Stimulated activated CD4-positive, alpha-beta T cell treated with anti-CD3 and anti-CD28 coated beads, Interleukin-4, amount 100 ng/mL, for 4 hours (primary cell): Measurements from ENCODE around the gene UXS1.
A peak's percentile ranks its signal among the peaks of the same experiment; 100 is the strongest.
"Not testable (repeated sequence)": the region's sequence is repeated elsewhere in the genome, so short reads cannot be mapped to it uniquely, and the experiment has no call there.

Experiments
- DNase-seq, 2 experiments: peaks; one replicate each; pipeline ENCODE4 v3.0.0-alpha.2; 2020

Gene UXS1

DNA sequence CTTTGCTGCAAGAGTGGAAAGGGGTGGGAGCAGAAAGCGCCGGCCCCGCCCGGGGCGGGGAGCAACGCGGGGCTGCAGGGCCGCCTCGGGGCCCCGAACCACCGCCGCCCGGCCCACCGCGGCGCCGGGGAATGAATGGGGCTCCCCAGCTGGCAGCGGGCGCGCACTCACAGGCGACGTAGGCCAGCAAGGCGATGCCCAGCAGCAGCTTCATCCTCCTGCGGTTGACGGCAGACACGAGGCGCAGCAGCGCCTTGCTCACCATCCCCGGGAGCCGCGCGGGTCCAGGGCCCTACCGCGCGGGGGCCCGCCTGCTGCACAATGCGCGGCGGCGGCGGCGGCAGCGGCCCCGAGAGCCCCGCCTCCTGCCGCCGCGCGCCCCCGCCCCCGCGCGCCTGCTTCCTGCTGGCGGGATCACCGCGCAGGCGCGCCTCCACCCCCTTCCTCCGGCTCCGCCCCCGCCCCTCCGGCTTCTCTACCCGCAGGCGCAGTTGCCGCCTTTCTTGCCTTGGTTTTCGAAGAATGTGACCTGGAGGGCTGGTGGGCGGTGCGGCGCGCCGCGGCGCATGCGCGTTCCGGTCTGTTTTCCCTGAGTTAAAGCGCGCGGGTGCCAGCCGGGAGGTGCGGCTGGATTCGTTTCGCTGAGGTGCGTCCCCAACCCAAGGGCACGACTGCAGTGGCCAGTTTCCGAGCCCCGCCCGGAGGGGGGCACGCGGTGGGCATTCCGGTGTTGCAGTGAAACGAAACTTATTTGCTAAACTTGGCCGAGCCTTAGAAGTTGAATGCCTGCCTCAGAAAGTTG lies at the start of gene UXS1:
TSS of gene UXS1 (minus strand) at position 325 of the 802 bp plus-strand sequence. CDS start at position 265, 60 bp downstream.
- peak; percentile 98 for DNase-seq

DNA sequence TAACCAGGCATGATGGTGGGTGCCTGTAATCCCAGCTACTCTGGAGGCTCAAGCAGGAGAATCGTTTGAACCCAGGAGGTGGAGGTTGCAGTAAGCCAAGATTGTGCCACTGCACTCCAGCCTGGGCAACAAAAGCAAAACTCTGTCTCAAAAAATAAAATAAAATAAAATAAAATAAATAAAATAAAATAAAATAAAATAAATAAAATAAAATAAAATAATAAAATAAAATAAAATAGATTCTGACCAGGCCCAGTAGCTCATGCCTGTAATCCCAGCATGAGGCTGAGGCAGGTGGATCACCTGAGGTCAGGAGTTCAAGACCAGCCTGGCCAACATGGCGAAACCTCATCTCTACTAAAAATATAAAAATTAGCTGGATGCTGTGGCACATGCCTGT lies 45.4 kb upstream of the UXS1 start:
- DNase-seq: not testable (repeated sequence)

DNA sequence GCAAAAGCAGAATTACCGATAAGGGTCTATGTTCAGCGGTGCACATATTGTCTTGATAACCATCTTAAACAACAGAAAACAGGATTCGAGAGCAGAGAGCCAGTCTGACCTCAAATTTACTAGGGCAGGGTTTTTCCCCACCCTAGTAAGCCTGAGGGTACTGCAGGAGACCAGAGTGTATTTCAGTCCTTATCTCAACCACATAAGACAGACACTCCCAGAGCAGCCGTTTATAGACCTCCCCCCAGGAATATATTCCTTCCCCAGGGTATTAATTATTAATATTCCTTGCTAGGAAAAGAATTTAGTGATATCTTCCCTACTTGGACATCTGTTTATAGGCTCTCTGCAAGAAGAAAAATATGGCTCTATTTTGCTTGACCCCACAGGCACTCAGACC lies 41.3 kb upstream of the UXS1 start:
- DNase-seq: not testable (repeated sequence)

DNA sequence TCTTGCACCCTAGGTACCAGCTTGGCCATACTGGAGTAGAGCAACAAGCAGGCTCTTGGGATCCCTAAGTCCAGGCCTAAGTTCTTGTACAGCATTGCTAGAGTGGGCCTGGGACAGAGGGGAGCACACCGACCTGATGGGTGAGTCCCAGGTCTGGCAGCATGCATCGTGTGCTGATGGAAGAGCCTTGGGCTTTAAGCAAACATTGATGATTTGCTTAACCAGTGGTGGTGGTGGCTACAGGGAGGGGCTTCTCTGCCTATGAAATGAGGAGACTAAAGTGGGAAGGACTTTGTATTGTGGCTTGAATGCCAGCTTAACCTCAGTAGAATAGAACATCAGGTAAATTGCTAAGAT lies 39.2 kb upstream of the UXS1 start:
- no peak for DNase-seq

DNA sequence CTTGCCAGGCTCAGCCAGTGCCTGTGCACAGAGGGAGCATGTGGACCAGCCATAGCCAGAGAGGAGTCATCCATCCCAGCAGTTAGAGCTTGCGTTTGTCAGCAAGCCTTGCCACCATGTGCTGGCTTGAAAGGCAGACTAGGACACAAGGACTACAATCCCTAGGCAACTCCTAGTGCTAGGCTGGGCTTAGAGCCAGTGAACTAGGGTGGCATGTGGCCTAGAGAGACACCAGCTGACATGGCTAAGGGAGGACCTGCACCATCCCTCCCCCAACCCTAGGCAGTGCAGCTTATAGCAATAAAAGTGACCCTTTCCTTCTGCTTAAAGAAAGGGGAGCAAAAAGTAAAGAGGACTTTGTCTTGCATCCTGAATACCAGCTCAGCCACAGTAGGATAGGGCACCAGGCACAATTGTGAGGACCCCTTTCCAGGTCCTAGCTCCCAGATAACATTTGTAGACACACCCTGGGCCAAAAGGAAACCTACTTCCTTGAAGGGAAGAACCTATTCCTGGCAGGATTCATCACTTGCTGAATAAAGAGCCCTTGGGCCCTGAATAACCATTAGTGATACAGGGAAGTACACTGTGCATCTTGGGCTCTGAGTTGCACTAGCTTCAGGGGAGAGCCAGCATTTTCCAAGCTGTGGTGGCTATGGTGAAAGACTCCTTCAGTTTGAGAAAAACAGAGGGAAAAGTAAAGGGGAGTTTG lies 38.7 kb upstream of the UXS1 start:
- no peak for DNase-seq

DNA sequence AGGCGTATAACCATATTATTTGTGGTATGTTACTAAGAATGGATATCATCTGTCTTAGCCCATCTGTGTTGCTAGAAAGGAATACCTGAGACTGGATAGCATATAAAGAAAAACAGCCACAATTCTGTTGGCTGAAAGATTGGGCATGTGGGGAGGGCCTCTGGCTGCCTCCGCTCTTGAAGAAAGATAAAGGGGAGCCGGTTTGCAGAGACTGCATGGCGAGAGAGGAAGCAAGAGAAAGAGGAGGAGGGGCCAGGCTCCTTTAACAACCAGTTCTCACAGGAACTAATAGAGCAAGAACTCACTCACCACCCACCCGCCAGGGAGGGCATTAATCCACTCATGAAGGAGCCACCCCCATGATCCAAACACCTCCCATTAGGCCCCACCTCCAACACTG lies 29.2 kb upstream of the UXS1 start:
- no peak for DNase-seq

DNA sequence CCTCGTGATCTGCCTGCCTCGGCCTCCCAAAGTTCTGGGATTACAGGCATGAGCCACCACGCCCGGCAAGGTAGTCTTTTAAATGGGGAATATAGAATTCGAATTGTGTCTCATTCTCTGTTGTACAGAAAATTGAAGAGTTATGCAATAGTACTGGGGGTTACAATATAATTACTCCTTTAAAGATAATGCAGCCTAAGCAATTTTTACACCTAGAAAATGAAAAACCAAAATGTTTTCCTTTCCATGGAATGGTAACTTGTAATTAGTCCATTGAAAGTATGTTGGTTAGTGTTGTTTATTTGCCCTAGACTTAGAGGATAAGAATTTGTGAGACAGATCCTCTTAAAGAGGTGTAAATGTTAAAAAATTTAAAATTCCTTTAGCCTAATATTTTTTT lies 28.0 kb upstream of the UXS1 start:
- DNase-seq: not testable (repeated sequence)

DNA sequence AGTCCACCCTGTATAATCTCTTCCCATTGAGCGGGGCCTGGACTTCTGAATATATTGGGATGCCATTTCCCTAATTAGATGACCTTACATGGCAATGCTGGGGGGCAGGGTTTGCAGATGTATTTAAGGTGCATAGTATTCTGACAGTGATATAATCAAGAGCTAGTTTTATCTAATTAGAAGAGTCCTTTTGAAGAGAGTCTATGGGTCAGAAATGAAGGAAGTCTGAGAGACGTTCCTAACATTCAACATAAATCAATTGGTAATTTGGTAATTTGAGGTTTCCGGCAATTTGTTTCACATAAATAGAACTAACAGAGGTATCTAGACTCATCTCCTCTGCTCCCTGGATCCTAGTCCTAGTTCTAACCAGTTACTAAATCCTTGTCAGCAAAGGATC lies 25.7 kb upstream of the UXS1 start:
- DNase-seq: no peak

DNA sequence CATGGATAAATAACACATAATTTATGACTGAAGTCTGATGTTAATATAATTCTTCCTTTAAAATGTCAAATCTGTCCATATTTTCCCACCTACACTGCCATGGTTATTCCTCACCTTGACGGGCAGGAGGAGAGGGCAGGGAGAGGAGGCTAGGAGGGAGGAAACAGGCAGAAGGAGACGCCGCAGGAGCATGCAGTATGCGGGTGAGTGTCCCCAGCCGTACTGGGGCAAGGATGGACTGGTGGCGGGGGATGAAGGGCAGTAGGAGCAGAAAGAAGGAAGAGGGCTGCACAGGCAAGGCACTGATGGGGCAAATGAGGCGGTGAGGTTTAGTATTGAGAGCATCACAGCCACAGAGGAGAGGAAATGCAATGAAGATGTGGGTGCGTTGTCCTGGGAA lies 25.1 kb upstream of the UXS1 start:
- not testable (repeated sequence) for DNase-seq

DNA sequence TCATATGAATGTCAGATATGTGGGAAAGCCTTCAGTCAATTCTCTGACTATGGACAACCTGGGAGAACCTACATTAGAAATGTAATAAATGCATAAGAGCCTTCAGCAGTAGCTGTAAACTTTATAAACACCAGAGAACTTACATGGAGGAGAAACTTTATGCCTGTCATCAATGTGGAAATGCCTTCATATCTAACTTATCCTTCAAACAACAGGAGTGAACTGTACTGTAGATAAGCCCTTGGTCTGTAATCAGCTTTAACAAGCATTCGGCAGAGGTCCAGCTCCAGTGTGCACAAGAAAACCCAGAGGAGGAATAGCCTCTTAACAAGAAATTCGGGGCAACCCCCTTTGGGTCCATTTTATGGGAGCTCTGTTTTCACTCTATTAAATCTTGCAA lies 14.8 kb upstream of the UXS1 start:
- DNase-seq: no peak

DNA sequence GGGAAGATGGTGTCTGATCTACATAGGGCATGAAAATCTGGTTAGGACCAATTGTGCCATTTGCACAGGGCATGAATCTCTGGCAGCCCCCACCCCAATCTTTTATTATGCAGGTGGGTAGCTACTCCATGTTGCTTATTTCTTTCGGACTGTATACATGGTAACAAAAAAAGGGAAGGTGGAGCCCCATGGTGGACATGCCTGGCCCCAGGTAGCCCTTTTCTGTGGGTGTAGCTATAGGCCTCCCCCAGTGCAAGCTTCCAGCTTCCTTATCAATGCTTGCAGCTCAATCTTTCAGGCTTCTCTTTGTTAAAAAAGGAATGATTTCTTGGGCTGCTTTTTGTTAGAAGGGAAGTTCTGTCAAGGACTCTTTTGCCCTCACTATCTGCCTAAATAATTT lies 14.3 kb upstream of the UXS1 start:
- DNase-seq: no peak

DNA sequence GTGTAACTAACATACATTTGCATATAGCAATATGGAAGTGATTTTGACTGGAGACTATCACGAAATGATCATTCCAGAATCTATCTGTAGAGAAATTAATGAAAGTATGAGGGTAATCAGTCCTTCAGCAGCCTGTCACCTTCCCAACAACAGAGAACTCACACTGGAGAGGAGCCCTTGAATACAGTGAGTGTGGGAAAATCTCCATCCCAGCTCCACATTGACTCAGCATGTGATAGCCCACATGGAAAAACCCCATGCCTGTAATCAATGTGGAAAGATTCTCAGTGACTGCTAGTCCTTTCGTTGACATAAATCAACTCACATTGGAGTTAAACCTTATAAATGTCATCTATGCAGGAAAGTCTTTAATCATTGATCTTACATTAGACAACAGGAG lies 13.1 kb upstream of the UXS1 start:
- no peak for DNase-seq

DNA sequence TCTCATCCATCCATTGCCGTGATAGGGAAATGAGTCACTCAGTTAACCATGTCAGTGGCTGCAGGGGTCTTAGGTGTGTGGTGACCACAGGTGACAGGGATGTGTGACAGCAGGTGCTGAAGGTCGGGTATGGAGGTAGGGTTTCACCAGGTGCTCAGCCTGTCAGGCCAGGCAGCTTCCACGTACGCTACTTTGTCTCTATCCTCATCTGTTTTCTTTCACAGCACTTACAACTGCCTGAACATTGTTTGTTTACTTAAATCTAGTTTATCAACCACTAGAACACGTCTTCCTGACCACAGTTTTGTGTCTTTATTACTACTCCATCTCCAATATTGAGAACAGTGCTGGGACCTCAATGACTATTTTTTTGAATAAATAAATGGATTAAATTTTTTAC lies 11.4 kb upstream of the UXS1 start:
- no peak for DNase-seq

DNA sequence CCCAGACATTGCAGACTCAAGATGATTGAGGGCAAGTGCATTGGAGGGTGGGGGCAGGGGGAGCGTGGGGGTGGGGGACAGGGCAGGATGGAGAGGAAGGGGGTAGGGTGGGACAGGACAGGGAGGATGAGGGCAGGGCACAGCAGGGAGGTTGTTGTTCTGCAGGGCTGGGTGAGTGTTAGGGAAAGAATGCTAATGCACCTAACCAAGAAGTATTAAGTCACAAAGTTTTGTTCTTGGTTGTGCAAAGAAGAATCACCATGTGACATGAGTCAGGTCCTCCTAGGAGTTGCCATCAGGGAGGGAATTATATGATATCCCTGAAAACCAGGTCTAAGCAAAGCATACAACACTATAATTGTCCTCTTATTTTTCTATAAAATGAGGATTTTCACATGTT lies 10.4 kb upstream of the UXS1 start:
- not testable (repeated sequence) for DNase-seq

DNA sequence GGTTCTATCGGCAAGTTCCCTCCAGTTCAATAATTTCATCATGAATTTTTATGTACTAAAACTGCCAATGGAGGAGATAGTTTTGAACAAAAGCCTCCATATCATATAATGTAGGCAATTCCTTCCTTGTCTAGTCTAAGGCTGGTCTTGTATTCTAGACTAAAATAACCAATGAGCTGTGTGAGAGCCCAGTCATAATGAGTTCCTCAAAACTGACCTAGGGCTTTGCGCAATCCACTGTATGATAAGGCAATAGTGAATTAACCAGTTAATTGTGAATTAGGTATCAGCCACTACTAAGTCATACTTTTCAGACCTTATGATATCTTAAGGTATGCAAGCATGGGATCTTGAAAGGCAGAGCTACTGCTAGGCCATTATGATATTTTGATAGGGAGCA lies 7.6 kb upstream of the UXS1 start:
- DNase-seq: no peak

DNA sequence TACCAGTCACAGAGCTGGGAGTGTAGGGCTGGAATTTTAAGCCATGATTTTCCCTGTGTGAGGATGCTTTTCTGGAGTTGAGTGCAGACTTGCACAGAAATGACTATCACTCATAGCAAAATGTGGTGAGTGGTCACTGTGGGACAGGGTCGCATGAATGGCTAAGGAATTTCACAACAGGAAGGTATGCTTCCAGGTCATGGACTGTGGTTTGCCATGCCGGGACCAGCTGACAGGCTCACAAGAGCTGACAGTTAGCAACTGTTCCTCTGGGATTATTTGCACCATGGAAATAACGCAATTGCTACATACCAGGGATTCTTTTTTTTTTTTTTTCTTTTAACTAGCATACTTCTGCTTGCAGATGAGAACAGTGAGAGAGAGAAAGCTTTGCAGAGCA lies 3.8 kb upstream of the UXS1 start:
- no peak for DNase-seq

DNA sequence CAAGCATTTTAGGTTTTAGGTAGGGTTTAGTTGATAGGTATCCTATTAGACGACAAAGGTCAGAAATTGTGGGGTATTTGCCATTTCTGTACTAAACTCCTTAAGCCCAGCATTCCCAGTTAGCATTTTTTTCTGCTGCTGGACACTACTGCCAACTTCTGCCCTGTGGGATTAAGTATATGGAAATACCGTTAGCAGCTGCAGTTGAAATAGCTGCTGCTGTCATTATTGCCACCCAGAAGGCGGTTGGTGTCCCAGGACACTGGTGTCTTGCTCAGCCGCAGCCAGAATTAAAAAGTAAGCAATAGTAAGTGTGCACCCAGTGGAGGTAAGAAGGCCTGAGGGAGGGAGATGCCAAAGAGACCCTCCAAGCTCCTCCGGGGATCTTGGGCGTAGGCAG lies 1.9 kb upstream of the UXS1 start:
- no peak for DNase-seq

DNA sequence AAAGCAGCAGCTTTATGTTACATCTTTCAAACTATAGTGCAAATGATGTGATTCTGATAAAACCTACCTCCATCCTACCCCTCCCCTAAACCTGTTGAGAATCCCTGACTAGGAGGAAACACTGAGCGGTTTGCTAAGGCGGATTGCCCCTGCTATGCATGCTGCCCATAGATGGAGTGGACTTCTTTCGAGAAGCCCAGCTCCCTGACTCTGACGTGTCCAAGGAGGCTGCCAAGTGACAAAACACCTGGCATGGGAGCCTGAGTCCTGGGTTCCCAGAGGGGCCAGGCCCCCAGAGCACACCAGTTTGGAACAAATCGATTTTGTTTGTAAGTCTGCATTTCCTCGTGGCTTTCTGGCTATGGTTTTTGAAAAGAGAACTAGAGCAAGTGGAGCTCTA lies 1.4 kb upstream of the UXS1 start:
- DNase-seq: no peak

DNA sequence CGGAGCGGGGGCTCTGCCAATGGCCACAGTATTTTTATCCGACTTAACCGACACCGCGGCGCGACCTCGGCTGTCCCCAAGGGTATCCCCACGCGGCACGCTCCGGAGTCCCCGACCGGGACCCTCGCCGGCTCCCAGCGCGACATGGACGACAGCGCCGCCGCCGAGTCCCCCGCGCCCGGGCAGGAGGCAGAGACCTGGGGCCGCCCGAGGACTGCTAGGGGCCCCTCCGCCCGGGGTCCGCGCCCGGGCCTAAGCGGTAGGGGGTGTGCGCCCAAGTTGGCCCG lies 468 bp downstream of the UXS1 start:
- no peak for DNase-seq

DNA sequence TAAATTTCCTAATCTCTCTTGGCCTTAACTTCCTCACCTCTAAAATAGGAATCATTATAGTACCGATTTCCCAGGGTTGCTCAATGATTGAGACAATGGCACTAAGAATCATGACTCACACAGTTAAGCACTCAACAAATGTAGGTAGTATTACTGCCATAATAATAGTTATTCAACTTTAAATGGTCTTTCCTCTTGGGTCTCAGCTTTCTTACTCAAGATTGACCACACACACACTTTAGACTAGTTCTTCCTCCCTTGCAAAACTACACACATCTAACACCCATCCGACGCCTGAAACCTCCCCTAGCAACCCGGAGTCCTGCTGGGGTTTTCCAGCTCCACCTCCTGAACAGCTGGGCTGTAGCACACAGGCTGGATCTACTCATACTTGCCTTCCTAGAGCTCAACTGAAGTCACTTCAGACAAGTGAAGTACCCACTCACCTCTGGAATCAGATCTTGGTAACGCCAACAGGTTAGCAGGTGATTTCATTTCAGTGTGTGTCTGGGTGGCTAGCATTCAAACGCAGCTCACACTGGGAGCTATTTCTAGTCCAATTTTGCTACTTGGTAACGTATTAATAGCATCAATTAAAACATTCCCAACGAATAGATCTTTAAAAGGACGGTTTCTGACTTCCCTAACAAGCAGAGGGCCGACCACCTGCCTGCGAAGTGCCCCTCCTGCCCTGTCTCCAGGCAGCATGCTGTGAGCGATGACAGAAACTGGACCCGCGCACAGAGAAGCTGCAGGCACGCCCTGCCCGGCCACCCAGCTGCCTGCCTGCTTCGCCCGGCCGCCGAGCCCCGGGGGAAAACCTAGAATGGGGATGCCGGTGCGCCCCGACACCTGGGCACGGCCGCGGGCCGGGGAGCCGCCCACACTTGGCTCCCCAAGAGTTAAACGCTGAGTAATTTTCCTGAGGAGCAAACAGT lies 1.1 kb downstream of the UXS1 start:
- peak; percentile 39 to 59 for DNase-seq

DNA sequence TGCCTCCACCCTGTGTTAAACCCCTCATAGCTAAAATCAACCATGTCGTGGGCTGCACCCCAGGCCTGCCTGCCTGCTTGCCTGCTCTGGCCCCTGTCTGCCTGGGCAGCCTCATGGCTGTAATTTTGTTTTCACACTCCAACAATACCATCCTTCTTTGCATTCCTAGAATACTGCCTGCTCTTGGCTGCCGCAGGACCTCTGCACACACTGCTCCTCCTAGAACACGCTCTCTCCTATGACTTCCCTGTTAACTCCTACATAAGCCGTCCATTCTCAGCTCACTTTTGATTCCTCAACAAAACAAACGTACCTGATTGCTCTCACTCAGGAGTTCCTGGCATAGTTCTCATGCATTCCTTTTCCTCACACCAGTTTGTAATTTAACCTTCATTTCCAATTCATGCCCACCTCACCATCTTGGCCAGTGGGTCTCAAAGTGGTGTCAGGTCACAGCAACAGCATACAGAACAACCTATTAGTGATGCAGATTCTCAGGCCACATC lies 2.5 kb downstream of the UXS1 start:
- DNase-seq: no peak

DNA sequence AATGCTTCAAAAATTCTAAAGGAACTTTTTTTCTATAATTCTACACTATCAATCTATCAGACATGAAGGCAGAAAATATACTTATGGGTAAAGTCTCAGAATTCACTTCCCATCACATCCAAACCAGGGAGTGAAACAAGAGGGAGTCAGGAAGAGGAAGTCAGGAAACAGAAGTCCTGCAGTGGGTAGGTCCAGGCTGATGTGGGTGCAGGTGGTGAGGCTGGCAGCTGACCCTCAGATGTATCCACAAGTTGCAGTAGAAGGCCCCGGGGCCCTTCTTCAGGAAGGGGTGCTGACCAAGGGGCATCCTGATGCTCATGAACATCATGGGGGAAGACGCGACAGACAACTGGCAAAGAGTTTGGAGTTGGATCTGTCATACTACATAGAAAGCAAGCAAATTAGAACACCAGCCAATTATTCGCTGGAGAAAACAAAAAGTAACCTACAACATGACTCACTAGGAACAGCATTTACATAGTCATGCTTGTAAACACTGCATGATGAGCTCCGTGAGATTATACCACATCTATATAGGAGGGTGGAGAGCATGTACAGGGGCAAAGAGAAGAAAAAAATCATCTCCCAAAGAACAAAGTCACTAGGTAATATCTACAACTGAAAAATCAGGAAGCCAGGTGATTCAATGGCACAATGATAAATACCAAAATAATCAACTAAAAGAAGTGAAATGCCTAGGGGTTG lies 4.2 kb downstream of the UXS1 start:
- DNase-seq: no peak

DNA sequence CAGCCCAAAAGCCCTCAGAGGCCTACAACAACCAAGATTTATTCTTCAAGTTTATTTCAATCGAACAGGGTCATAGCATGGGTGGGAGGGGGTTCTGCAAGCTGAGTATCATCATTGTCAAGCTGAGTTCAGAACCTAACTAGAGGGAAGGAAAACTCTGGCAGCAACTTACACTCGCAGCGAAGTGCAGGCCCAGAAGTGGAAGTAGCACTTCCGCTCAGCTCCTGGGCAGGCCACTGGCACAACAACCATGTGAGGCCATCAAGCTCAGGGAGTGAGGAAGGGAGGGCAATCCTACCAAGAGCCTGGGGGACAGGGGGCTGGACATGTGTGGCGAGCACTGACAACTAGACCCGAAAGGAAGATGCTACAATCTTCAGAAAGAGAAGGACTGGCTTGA lies 4.8 kb downstream of the UXS1 start:
- no peak for DNase-seq
